Amniotic epithelial cell (primary cell): ENCODE results near the gene UGT1A1.
"Not testable (repeated sequence)": the region's sequence is repeated elsewhere in the genome, so short reads cannot be mapped to it uniquely, and the experiment has no call there.

Source experiments
- DNase-seq: peaks from one replicate; pipeline ENCODE4 v3.0.0-alpha.2; 2010; ENCODE audit warnings: low read depth

UGT1A1 gene

DNA sequence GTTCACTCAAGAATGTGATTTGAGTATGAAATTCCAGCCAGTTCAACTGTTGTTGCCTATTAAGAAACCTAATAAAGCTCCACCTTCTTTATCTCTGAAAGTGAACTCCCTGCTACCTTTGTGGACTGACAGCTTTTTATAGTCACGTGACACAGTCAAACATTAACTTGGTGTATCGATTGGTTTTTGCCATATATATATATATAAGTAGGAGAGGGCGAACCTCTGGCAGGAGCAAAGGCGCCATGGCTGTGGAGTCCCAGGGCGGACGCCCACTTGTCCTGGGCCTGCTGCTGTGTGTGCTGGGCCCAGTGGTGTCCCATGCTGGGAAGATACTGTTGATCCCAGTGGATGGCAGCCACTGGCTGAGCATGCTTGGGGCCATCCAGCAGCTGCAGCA lies at the start of gene UGT1A1:
TSS of gene UGT1A1 (plus strand) at position 228 of the 400 bp plus-strand sequence. CDS start at position 246, 18 bp downstream.
- DNase-seq: no peak

DNA sequence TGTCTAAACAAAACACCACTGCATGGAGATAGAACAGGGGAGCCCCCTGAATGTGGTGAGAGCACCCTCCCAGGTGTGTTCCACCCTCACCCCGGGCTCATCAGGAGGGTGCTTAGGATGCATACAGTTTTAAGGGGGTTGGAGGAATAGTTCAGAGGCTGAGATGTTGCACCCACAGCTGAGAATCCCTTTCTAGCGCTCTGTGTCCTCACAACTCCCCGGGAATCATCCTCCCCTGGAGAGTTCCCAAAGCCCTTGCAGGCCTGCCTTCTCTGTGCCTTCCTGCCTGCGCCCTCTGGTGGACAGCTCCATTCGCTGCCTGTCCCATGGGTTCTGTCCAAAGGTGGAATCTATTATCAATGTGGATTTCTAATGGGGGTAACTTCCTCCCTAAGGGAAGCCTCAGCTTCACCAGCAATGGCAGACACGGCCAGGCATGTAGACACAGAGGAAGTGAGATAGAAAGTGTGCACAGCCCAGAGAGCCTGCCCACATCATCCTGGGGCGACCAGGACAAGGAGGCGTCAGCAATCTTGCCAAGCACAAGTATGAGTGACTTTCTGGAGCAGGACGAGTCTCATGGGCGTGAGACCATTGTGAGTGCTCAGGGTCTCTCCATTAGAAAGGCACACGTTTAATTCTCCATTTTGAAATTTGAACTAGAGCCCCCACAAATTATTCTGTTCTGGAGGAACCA lies 48.6 kb upstream of the UGT1A1 start:
- peak; percentile 59 for DNase-seq

DNA sequence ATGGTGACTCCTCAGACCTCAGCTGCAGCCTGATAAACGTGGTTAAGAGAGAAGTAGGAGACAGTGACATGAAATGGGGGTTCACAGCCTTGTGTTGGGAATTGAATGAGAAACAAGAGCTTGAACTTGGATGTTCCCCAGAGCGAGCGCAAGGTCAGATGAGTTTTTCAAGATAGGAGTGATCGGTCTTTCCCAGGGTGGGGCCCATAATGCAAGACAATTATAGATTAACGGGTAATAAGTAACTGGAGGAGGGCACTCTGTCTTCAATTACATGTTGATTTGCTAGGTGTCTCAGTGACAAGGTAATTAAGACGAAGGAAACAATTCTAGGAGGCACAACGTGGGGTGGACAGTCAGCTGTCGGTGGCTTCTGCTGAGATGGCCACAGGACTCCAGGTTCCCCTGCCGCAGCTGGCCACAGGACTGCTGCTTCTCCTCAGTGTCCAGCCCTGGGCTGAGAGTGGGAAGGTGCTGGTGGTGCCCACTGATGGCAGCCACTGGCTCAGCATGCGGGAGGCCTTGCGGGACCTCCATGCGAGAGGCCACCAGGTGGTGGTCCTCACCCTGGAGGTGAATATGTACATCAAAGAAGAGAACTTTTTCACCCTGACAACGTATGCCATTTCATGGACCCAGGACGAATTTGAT lies 47.3 kb upstream of the UGT1A1 start, which contains the start of gene UGT1A5:
TSS of gene UGT1A5 (plus strand) at position 297 of the 651 bp plus-strand sequence. CDS start at position 382, 85 bp downstream.
- DNase-seq: no peak

DNA sequence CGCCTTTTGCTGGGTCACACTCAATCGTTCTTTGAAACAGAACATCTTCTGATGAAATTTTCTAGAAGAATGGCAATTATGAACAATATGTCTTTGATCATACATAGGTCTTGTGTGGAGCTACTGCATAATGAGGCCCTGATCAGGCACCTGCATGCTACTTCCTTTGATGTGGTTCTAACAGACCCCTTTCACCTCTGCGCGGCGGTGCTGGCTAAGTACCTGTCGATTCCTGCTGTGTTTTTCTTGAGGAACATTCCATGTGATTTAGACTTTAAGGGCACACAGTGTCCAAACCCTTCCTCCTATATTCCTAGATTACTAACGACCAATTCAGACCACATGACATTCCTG lies 46.8 kb upstream of the UGT1A1 start:
- no peak for DNase-seq

DNA sequence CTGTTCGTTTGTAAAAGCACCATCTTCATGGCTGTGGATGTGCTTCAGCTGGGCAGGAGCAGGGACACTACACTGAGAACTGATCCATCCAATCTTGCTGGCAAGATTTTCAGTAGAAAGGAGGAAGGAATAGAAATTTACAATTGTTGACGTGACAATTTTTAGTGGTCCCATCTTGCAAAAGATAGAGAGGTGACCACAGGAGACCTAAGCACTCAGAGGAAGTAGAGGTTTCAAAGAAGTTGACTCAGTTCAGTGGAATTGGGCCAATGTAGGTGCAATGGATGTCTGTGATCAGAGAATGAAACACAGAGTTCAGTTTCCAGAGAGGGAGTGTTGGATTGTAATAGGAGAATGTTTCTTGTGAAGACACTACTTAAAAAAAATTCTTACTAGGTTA lies 45.9 kb upstream of the UGT1A1 start:
- no peak for DNase-seq

DNA sequence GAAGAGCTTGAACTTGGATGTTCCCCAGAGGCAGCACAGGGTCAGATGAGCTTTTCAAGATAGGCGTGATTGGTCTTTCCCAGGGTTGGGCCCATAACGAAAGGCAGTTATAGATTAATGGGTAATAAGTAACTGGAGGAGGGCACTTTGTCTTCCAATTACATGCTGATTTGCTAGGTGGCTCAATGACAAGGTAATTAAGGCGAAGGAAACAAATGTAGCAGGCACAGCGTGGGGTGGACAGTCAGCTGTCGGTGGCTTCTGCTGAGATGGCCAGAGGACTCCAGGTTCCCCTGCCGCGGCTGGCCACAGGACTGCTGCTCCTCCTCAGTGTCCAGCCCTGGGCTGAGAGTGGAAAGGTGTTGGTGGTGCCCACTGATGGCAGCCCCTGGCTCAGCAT lies 41.5 kb upstream of the UGT1A1 start, which contains the start of gene UGT1A4:
TSS of gene UGT1A4 (plus strand) at position 185 of the 400 bp plus-strand sequence. CDS start at position 270, 85 bp downstream.
- DNase-seq: no peak

DNA sequence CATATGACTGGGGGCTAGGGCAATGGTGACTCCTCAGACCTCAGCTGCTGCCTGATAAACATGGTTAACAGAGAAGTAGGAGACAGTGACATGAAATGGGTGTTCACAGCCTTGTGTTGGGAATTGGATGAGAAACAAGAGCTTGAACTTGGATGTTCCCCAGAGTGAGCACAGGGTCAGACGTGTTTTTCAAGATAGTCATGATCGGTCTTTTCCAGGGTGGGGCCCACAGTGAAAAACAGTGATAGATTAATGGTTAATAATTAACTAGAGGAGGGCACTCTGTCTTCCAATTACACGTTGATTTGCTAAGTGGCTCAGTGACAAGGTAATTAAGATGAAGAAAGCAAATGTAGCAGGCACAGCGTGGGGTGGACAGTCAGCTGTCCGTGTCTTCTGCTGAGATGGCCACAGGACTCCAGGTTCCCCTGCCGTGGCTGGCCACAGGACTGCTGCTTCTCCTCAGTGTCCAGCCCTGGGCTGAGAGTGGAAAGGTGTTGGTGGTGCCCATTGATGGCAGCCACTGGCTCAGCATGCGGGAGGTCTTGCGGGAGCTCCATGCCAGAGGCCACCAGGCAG lies 31.3 kb upstream of the UGT1A1 start, which contains the start of gene UGT1A3:
TSS of gene UGT1A3 (plus strand) at position 320 of the 579 bp plus-strand sequence. CDS start at position 405, 85 bp downstream.
- DNase-seq: no peak

DNA sequence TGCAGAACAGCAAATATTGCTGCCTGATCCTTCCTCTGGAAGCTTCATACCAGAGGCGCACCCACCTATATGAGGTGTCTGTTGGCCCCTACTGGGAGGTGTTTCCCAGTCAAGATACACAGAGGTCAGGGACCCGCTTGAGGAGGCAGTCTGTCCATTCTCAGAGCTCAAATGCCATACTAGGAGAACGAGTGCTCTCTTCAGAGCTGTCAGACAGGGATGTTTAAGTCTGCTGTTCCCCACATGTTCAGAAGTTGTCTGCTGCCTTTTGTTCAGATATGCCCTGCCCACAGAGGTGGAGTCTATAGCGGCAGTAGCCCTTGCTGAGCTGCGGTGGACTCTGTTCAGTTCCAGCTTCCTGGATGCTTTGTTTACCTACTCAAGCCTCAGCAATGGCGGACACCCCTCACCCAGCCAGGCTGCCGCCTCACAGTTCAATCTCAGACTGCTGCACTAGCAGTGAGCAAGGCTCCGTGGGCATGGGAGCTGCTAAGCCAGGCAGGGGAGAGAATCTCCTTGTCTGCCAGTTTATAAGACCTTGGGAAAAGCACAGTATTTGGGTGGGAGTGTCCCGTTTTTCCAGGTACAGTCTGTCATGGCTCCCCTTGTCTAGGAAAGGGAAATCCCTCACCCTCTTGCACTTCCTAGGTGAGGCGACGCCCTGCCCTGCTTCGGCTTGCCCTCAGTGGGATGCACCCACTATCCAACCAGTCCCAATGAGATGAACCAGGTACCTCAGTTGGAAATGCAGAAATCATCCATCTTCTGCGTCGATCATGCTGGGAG lies 23.0 kb upstream of the UGT1A1 start:
- not testable (repeated sequence) for DNase-seq

DNA sequence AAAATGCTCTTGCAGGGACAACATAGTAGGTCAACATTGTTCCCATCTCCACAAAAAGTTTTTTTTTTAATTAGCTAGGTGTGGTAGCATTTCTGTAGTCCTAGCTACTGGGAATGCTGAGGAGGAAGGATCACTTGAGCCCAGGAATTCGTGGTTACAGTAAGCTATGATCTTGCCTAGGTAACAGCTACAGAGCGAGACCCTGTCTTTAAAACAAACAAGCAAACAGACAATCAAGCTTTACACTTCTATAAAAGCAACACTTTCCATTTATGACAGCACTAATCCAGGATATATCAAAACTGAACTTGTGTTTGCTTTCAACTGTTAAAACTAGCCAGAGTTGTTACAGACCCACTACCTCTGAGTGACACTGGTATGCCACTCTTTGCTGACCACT lies 19.2 kb upstream of the UGT1A1 start:
- DNase-seq: no peak

DNA sequence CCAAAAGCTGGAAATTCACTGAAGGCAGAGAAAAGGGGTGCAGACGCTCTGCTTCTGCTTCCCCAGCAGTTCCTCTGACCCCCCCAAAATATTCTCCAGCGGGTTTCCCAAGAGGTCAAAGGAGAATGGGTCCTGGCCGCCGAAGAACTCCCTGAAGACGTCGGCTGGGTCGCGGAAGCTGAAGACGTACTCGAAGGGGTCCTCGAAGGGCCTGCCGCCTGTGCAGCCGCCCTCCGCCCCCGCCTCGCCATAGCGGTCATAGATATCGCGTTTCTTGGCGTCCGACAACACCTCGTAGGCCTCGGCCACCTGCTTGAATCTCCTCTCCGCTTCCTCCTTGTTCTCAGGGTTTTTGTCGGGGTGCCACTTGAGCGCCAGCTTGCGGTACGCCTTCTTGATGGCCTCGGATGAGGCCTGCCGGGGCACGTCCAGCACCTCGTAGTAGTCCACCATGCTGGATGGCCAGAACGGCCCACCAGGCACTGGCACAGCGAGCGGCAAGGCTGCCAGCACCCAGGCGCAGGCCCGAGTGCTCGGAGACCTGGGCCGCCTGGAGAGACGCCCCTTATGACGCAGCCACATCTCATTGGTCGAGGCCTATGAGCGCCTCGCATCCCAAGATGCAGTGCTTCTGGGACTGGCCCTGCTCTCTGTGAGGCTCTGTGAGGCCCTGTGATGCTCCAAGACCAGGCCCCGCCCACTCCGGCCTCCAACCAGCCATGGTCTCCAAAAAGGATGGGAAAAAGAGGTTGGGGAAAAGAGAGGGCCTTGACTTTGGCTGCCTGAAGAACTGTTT lies 16.4 kb upstream of the UGT1A1 start:
- no peak for DNase-seq

DNA sequence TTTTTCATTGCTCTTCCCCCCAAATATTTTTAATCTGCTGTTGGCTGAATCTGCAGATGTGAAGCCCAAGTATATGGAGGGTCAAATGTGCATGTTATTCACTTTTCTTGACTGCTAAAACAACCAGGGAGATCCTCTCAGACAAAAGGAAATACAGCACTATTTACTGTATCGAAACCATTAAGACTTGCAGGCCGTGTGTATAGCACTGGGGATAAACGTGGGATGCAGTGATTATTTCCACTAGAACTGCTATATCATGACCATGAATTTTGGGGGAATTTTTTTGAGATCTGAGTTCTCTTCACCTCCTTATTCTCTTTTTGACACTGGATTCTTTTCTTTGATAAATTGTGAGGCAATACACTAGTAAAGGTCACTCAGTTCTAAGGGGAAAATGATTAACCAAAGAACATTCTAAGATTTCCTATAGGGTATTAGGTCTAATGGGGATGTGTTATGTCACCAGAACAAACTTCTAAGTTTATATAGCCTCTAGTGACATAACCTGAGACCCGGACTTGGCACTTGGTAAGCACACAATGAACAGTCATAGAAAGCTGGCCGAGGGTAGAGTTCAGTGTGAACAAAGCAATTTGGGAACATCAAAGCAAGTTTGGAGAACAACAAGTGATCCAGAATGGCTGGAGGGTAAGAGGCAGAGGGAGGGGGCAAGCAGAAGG lies 14.9 kb upstream of the UGT1A1 start:
- DNase-seq: no peak

DNA sequence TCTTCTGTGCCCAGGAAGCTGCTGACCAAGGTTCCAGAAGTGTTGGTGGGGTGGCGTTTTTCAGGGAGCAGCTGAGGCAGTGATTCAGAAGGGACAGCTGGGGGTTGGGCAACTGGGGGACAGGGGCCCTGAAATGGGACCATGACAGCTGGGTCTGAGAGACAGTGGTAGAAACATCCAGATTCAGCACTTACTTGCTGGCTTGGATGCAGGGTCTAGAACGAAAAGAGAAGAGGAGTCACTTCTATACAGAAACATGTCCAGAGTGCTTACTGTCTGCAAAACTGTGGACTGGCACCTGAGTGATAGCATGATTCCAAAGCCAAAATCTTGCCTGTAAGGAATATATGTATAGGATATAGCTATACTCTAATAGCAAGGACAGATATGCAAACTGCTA lies 14.2 kb upstream of the UGT1A1 start:
- not testable (repeated sequence) for DNase-seq

DNA sequence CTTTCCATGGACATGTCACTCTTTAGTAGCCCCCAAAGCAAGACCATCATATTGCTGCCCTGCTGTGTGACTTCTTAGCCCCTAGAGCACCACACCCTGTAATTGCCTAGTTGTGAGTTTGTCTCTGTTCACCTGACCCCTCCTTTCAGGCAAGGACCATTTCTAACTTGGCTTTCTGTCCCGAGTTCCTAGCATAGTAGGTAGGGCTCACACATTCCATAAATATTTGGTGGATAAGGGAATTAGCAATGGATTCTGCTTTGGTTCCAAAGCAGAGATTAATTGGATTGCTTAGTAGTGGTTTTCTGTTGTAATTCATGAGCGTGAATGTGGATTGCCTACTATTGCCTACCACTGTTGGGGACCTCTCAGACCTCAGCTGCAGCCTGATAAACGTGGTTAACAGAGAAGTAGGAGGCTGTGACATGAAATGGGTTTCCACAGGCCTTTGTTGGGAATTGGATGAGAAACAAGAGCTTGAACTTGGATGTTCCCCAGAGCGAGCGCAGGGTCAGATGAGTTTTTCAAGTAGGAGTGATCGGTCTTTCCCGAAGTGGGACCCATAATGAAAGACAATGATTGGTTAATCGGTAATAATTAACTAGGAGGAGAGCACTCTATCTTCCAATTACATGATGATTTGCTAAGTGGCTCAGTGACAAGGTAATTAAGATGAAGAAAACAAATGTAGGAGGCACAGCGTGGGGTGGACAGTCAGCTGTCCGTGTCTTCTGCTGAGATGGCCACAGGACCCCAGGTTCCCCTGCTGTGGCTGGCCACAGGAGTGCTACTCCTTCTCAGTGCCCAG lies 13.4 kb upstream of the UGT1A1 start:
- DNase-seq: peak; percentile 1

DNA sequence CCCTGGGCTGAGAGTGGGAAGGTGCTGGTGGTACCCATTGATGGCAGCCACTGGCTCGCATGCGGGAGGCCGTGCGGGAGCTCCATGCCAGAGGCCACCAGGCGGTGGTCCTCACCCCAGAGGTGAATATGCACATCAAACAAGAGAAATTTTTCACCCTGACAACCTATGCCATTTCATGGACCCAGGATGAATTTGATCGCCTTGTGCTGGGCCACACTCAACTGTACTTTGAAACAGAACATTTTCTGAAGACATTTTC lies 12.9 kb upstream of the UGT1A1 start:
- no peak for DNase-seq

DNA sequence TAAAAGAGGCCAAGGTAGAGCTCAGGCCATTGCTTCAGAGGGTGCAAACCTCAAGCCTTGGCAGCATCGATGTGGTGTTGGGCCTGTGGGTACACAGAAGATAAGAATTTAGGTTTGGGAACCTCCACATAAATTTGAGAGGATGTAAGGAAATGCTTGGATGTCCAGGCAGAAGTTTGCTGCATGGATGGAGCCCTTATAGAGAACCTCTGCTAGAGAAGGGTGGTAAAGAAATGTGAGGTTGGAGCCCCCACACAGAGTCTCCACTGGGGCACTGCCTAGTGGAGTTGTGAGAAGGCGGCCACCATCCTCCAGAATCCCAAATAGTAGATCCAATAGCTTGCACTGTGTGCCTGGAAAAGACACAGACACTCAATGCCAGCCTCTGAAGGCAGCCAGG lies 9.4 kb upstream of the UGT1A1 start:
- not testable (repeated sequence) for DNase-seq

DNA sequence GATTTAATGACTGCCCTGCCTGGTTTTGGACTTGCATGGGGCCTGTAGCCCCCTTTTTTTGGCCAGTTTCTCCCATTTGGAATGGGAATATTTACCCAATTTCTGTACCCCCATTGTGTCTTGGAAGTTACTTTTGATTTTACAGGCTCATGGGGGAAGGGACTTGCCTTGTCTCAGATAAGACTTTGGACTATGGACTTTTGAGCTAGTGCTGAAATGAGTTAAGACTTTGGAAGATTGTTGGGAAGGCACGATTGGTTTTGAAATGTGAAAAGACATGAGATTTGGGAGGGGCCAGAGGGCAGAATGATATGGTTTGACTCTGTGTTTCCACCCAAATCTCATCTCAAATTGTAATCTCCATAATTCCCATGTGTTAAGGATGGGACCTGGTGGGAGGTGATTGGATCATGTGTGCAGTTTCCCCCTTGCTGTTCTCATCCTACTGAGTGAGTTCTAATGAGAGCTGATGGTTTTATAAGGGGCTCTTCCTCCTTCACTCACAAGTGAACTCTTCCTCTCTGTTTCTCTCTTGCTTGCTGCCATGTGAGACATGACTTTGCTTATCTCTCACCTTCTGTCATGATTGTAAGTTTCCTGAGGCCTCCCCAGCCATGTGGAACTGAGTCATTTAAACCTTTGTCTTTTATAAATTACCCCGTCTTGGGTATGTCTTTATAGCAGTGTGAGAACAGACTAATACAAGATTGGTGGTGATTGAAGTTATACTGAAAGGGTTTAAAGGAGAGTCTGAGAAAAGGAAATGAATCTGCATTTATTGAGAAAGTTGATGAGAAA lies 8.7 kb upstream of the UGT1A1 start:
- not testable (repeated sequence) for DNase-seq

DNA sequence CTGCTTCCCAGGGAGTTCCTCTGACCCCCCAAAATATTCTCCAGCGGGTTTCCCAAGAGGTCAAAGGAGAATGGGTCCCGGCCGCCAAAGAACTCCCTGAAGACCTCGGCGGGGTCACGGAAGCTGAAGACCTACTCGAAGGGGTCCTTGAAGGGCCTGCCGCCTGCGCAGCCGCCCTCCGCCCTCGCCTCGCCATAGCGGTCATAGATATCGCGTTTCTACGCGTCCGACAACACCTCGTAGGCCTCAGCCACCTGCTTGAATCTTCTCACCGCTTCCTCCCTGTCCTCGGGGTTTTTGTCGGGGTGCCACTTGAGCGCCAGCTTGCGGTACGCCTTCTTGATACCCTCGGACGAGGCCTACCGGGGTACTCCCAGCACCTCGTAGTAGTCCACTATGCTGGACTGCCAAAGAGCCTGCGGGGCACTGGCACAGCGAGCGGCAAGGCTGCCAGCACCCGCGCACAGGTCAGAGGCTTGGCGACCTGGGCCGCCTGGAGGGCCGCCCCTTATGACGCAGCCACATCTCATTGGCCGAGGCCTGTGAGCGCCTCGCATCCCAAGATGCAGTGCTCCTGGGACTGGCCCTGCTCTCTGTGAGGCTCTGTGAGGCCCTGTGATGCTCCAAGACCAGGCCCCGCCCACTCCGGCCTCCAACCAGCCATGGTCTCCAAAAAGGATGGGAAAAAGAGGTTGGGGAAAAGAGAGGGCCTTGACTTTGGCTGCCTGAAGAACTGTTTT lies 5.0 kb upstream of the UGT1A1 start:
- DNase-seq: no peak

DNA sequence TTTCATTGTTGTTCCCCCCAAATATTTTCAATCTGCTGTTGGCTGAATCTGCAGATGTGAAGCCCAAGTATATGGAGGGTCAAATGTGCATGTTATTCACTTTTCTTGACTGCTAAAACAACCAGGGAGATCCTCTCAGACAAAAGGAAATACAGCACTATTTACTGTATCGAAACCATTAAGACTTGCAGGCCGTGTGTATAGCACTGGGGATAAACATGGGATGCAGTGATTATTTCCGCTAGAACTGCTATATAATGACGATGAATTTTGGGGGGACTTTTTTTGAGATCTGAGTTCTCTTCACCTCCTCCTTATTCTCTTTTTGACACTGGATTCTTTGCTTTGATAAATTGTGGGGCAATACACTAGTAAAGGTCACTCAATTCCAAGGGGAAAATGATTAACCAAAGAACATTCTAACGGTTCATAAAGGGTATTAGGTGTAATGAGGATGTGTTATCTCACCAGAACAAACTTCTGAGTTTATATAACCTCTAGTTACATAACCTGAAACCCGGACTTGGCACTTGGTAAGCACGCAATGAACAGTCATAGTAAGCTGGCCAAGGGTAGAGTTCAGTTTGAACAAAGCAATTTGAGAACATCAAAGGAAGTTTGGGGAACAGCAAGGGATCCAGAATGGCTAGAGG lies 3.5 kb upstream of the UGT1A1 start:
- no peak for DNase-seq
